ENCODE data around the gene XG.
"Not testable (repeated sequence)": the region's sequence is repeated elsewhere in the genome, so short reads cannot be mapped to it uniquely, and the experiment has no call there.

Gene XG

GRCh38 chrX:2767631-2768455 is 16.0 kb downstream of the XG start:
- Histone ChIP-seq H3K4me3 (replicated peaks; ENCODE audit: insufficient read depth, low read length) (no peak overlapping the region), H3K27ac (replicated peaks) (no peak overlapping the region), H3K27me3 (ENCODE audit: insufficient read depth, poor library complexity, severe bottlenecking) (no peaks in the 10 kb centered on the region)
- no peak for TF ChIP-seq POLR2AphosphoS5 (IDR thresholded peaks at IDR 0.05; ENCODE audit: low read depth)
- TF ChIP-seq CTCF (IDR thresholded peaks at IDR 0.05; ENCODE audit: insufficient read depth, low read length): no peak
- TF ChIP-seq GABPA (IDR thresholded peaks at IDR 0.05; ENCODE audit: low read depth): no peak
- no peak for TF ChIP-seq SPI1 (IDR thresholded peaks at IDR 0.05; ENCODE audit: borderline replicate concordance, low read depth)
- TF ChIP-seq REST (IDR thresholded peaks at IDR 0.05; ENCODE audit: insufficient replicate concordance, low read depth): no peak
- DNase-seq (ENCODE audit: low read depth in 1 of 2, low spot score in 1 of 2): peak in 1 of 2 experiments; percentile 22

- H3K27ac ChIP-seq (replicated peaks): no peak overlapping the region
- TF ChIP-seq REST (IDR thresholded peaks at IDR 0.05; ENCODE audit: insufficient replicate concordance, low read depth): no peak
- TF ChIP-seq GABPA (IDR thresholded peaks at IDR 0.05; ENCODE audit: low read depth): no peak
- no peak for TF ChIP-seq POLR2AphosphoS5 (IDR thresholded peaks at IDR 0.05; ENCODE audit: low read depth)
- no peak for TF ChIP-seq SPI1 (IDR thresholded peaks at IDR 0.05; ENCODE audit: borderline replicate concordance, low read depth)
- TF ChIP-seq CTCF (IDR thresholded peaks at IDR 0.05; ENCODE audit: insufficient read depth, low read length): no peak
- H3K4me3 ChIP-seq (replicated peaks; ENCODE audit: insufficient read depth, low read length): no peak overlapping the region
- H3K27me3 ChIP-seq (ENCODE audit: insufficient read depth, poor library complexity, severe bottlenecking): no peaks in the 10 kb centered on the region
- DNase-seq (ENCODE audit: low read depth in 1 of 2, low spot score in 1 of 2): no peak
Measured at GRCh38 chrX:2769615-2770014, 17.8 kb downstream of the XG start.

GRCh38 chrX:2773166-2774055 is 21.6 kb downstream of the XG start:
- H3K4me3 ChIP-seq (replicated peaks; ENCODE audit: insufficient read depth, low read length); H3K27me3 ChIP-seq (ENCODE audit: insufficient read depth, poor library complexity, severe bottlenecking); DNase-seq (ENCODE audit: low read depth in 1 of 2, low spot score in 1 of 2); H3K27ac ChIP-seq (replicated peaks): not testable (repeated sequence)

- TF ChIP-seq POLR2AphosphoS5 (IDR thresholded peaks at IDR 0.05; ENCODE audit: low read depth) (no peak), CTCF (IDR thresholded peaks at IDR 0.05; ENCODE audit: insufficient read depth, low read length) (no peak), GABPA (IDR thresholded peaks at IDR 0.05; ENCODE audit: low read depth) (no peak), SPI1 (IDR thresholded peaks at IDR 0.05; ENCODE audit: borderline replicate concordance, low read depth) (no peak), REST (IDR thresholded peaks at IDR 0.05; ENCODE audit: insufficient replicate concordance, low read depth) (no peak)
- H3K27ac ChIP-seq (replicated peaks): no peak overlapping the region
Measured at GRCh38 chrX:2774057-2774456, 22.2 kb downstream of the XG start.

More at GRCh38 chrX:2774057-2774456, 22.2 kb downstream of the XG start:
- DNase-seq (ENCODE audit: low read depth in 1 of 2, low spot score in 1 of 2): no peak
- H3K27me3 ChIP-seq (ENCODE audit: insufficient read depth, poor library complexity, severe bottlenecking): no peaks in the 10 kb centered on the region
- H3K4me3 ChIP-seq (replicated peaks; ENCODE audit: insufficient read depth, low read length): no peak overlapping the region

Data from HL-60 (cell line).